Cardiac fibroblast (primary cell): ENCODE measurements around the gene LTC4S.
"Not testable (repeated sequence)": the region's sequence is repeated elsewhere in the genome, so short reads cannot be mapped to it uniquely, and the experiment has no call there.

Source experiments
- DNase-seq, 2 donors: peaks; one replicate each; pipeline versions ENCODE4 v3.0.0 to v3.0.0-alpha.2; 2010; ENCODE audit warnings: low read depth in 2 of 2
- H3K4me3 ChIP-seq, 2 donors: replicated peaks in 1 of 2; 1 replicate in 1 of 2; 2 replicates in 1 of 2; pipeline ENCODE4 v1.5.1; 2011; ENCODE audit warnings: low read depth in 2 of 2, low read length in 2 of 2, mild to moderate bottlenecking in 2 of 2, moderate library complexity in 1 of 2
- CTCF ChIP-seq: IDR thresholded peaks from one replicate; pipeline ENCODE4 v1.5.1; 2011; ENCODE audit warnings: low read depth, mild to moderate bottlenecking, low read length, inconsistent platforms

LTC4S gene

DNA sequence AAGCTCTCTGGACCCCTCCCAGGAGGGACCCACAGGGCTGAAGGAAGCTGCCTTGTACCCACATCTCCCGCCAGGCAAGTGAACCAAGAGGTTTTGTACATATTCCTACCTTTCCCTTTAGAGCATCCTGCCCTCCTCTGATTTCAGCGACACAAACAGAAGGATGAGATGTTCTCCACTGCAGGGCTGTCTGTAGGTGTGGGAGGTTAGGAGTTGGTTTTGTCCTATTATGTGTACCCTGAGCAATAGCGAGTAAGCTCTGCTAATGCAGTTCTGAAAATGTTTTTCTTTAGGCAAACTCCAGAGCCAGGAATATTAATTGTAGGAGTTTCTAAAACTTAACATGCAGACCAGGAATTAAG, 39.9 kb downstream of the LTC4S start:
- TF ChIP-seq CTCF, result no peak
- no peak for DNase-seq
- no peak overlapping the region for H3K4me3 ChIP-seq

- no peak overlapping the region for H3K4me3 ChIP-seq
- no peak for TF ChIP-seq CTCF
- no peak for DNase-seq
Observed at GRCh38 chr5:179834120-179834519, 40.3 kb downstream of the LTC4S start.

- DNase-seq, H3K4me3 ChIP-seq: not testable (repeated sequence)
Observed at GRCh38 chr5:179834871-179835270, 41.1 kb downstream of the LTC4S start.

- DNase-seq, result peak; percentile 36 to 43
Observed at GRCh38 chr5:179836225-179837019, 42.6 kb downstream of the LTC4S start.

DNA sequence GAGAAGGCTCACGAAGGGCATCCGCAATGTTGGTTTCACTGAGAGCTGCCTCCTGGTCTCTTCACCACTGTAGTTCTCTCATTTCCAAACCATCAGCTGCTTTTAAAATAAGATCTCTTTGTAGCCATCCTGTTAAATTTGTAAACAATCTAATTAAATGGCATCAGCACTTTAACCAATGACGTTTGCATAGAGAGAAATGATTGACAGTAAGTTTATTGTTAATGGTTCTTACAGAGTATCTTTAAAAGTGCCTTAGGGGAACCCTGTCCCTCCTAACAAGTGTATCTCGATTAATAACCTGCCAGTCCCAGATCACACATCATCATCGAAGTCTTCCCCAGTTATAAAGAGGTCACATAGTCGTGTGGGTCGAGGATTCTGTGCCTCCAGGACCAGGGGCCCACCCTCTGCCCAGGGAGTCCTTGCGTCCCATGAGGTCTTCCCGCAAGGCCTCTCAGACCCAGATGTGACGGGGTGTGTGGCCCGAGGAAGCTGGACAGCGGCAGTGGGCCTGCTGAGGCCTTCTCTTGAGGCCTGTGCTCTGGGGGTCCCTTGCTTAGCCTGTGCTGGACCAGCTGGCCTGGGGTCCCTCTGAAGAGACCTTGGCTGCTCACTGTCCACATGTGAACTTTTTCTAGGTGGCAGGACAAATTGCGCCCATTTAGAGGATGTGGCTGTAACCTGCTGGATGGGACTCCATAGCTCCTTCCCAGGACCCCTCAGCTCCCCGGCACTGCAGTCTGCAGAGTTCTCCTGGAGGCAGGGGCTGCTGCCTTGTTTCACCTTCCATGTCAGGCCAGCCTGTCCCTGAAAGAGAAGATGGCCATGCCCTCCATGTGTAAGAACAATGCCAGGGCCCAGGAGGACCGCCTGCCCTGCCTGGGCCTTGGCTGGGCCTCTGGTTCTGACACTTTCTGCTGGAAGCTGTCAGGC, 43.6 kb downstream of the LTC4S start:
- H3K4me3 ChIP-seq, result no peak overlapping the region
- TF ChIP-seq CTCF, result no peak
- peak in 1 of 2 donors; percentile 35 for DNase-seq

More at GRCh38 chr5:179836225-179837019, 42.6 kb downstream of the LTC4S start:
- H3K4me3 ChIP-seq, result no peak overlapping the region
- no peak for TF ChIP-seq CTCF

GRCh38 chr5:179839328-179840256, 45.8 kb downstream of the LTC4S start:
- H3K4me3 ChIP-seq, result no peak overlapping the region
- DNase-seq, result peak; percentile 46 to 68
- TF ChIP-seq CTCF, result no peak
